HK-2 (cell line): ENCODE results near the gene HDGFL2.
A peak's percentile ranks its signal among the peaks of the same experiment; 100 is the strongest.
"Not testable (repeated sequence)": the region's sequence is repeated elsewhere in the genome, so short reads cannot be mapped to it uniquely, and the experiment has no call there.

Experiments used
- DNase-seq: peaks from one replicate; pipeline ENCODE4 v3.0.0-alpha.2; 2018; ENCODE audit not compliant: unreplicated experiment

The HDGFL2 gene

DNA sequence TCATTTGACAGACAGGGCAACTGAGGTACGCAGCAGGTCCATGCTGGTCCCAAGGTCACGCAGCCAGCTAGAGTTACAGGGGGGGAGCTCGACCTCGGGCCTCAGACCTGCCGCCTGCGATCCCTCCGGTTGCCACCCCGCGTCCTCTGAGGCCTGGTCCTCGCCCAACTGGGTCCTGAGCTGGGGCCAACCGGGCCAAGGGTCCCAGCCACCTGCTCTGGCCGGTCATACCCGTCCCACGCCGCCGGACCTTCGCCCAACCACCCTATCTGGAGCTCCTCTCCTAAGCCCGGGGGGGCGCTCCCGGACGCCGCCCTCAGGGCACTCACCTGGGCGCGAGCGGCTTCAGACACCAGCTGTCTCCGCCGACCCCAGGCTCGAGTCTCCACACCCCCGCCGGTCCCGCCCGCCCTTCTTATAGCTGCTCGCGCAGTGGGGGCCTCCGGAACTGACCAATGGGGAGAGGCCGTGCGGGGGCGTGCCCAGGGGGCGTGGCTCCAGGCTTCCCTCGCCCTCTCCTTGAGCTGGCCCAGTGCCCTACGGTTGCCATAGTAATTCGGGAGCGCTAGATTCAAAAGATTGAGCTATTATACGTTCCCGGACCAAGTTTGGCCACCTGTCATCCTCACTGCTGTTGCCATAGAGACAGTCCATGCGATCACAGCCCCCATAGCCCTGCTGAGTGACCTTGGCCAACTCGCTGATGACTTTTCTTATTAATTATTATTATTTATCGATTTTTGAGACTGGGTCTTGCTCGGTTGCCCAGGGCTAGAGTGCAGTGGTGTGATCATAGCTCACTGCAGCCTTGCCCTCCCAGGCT lies 63.0 kb downstream of the HDGFL2 start, which contains the start of gene PLIN5:
Gene PLIN5, minus strand, starts transcription at position 389 of the 823 bp plus-strand sequence. CDS start 1,150 bp downstream, outside the sequence.
- peak; percentile 70 for DNase-seq

DNA sequence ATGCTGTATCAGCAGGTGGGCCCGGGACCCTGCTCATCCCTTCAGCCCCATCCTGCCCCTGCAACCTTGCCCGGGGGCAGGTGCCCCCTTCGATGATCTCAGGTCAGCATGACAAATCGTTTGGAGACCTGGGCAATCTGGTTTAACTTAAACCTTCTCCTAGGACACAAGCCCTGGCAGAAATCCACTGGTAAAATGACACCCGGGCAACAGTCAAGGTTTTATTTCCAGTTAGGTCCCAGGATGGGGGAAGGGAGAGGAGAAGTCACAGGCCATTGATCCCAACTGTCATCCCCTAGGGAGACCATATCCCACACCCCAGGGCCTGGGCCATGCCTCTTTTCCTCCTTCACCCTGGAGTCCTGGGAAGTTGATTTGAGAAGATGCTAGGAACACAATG lies 64.7 kb downstream of the HDGFL2 start:
- DNase-seq = no peak

DNA sequence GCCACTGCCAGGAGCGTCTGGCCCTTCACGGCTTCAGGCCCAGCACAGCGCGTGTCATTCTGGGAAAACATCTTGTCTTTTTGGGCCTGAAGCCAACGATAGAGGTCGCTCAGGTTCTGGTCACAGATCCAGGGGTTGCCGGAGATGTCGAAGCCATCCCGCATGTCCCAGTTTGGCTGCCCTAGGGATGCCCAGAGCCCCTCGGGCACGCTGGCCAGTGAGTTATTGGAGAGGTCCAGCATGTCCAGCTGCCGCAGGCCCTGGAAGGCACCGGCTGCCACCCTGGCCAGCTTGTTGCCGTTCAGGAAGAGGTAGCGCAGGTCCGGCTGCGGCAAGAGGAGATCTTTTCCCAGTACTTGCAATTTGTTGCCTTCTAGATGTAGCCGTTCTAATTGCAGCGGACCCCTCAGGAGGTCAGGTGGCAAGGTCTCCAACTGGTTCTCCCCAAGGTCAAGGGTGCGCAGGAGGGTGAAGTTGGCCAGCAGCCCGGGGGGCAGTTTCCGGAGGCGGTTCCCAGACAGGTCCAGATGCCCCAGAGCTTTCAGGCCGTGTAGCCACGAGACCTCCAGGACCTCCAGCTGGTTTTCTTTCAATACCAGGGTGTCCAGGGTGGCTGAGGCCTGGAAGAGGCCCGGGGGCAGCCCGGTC lies 66.0 kb downstream of the HDGFL2 start:
- DNase-seq = no peak

DNA sequence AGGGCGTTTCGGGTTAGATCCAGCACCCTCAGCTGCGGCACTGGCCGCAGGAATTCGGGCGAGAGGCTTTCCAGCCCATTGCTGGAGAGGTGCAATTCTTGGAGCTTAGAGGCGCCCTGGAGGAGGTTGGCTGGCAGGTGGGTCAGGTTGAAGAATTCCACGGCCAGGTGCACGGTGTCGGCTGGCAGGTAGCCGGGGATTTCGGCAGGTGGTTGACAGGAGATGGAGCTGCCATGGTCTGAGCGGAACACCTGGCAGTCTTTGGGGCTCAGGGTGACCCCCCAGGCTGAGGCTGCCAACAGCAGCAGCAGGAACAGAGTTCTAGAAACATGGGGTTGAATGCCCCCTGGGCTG lies 66.5 kb downstream of the HDGFL2 start:
- DNase-seq = no peak

DNA sequence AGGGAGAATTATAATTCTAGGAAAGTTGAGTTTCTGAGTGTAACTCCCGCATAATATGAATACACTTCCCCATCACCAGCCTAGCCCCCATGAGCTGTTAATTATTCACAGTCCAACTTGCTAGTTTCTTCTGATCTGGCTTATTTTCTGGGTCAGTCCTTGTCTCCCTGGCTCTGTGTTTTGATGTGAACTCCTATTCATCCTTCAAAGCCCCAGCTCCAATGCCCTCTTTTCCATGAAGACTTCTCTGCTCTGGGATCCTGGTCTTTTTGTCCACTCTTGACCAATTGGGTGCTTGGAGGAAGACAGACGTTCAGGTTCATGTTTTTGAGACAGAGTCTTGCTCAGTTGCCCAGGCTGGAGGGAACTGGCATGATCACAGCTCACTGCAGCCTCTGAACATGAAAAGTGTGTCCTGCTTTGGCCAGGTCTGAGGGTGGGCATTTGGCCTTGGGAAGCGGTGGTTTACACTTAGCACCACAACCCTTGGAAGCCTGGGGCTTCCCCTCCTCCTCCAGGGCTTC lies 67.1 kb downstream of the HDGFL2 start:
- no peak for DNase-seq

DNA sequence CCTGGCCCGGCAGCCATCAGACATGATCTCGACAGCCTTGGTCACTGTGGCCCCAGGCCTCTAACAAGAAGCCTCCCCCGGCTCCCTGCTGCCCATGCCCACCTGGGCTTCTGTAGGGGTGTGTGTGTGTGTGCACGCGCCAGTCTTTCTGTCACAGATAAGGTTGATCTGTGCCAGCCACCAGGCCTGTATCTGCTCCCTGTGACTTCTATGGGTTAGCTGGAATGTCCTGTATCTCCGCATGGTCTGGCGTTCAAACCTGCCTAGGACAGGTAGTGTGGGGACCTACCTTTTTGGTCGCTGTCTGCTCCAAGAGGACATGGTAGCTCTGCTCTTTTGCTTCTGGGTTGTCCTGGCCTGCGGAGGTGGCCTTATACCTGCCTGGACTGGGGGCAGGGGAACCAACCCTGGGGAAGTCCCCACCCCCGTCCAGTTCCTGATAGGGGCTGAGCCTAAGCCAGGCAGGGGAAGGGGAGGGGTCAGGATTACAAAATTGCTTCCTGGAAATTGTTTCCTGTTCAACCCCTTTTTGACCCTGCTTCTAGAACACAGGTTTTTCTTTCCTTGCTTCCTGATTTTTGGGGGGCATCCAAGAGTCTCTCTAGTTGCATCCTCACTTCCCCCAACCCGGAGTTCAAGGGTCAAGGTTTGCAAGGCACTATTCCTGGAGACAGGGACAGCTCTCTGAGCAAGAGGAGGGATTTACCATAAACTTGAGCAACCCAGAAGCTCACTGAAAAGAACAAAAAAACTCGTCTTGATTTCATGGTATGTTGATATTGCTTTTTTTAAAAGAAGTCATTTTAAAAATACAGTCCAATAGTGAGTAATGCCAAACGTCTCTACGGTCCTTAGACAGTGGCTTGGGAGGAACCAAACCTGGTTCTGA lies 67.8 kb downstream of the HDGFL2 start, which contains the start of gene LRG1:
Gene LRG1, minus strand, starts transcription at position 344 of the 889 bp plus-strand sequence. Its CDS starts 23 bp downstream, at position 321.
- DNase-seq = no peak

DNA sequence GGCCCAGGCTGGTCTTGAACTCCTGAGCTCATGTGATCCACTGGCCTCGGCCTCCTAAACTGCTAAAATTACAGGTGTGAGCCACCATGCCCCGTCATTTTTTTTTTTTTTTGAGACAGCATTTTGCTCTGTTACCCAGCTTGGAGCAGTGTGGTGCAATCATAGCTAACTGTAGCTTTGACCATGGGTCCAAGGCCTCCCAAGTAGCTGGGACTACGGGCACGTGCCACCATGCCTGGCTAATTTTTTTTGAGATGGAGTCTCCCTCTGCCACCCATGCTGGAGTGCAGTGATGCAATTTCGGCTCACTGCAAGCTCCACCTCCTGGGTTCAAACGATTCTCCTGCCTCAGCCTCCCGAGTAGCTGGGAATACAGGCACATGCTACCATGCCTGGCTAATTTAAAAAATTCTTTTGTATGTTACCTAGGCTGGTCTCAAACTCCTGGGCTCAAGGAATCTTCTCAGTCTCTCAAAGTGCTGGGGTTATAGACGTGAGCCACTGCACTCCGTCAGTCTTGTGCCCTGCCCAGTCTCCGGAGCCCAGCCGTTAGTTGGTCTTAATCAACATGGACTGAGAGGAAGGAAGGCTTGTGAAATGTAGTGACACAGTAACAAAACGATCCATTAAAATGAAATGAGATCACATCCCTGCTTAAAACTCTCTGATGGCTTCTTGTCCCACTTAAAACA lies 69.2 kb downstream of the HDGFL2 start:
- no peak for DNase-seq

DNA sequence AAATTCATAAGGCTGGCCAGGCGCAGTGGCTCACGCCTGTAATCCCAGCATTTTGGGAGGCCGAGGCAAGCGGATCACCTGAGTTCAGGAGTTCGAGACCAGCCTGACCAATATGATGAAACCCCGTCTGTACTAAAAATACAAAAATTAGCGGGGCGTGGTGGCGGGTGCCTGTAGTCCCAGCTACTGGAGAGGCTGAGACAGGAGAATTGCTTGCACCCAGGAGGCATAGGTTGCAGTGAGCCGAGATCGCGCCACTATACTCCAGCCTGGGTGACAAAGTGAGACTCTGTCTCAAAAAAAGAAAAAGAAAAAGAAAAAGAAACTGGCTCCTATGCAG lies 69.7 kb downstream of the HDGFL2 start:
- not testable (repeated sequence) for DNase-seq

DNA sequence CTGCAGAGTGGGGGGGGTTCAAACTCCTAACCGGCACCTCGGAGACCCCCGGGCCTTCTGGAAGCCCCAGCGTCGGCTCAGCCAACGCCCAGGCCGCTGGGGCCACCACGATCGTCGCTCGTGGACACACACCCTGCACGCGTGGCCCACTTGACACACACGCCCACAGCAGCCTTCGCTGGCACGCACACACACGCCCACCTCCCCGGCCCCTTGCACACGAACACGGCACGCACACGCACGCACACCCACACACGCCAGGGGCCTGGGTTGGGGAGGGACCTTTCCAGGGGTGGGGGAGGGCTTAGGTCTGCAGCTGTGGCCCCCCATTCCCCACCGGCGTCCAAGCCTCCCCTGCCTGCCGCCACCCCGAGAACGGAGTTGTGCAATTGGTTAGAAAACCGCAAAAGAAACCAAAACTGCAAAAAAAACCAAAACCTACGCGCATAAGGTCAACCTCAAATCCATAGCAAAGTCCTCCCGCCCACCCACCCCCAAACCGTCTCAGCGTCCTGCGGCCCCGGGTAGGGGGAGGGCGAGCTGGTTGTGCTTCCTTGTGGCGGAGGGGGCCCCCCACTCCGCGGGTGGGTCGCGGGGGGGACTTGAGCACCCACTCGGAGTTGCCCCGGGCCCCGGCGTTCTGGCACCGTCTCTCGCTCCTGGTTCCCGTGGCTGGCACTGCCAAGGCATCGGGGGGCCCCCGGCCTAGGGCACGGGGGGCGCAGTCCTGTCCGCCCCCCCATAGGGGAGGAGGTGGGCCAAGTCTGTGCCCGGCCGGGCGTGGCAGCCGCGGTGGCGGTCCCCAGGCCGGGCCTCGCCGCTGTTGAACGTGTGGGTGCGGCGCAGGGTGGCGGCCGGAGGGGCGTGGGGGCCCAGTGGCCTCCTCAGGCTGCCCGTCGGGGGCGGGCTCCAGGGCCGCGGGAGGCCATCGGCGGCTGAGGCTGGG lies 71.1 kb downstream of the HDGFL2 start:
- no peak for DNase-seq

DNA sequence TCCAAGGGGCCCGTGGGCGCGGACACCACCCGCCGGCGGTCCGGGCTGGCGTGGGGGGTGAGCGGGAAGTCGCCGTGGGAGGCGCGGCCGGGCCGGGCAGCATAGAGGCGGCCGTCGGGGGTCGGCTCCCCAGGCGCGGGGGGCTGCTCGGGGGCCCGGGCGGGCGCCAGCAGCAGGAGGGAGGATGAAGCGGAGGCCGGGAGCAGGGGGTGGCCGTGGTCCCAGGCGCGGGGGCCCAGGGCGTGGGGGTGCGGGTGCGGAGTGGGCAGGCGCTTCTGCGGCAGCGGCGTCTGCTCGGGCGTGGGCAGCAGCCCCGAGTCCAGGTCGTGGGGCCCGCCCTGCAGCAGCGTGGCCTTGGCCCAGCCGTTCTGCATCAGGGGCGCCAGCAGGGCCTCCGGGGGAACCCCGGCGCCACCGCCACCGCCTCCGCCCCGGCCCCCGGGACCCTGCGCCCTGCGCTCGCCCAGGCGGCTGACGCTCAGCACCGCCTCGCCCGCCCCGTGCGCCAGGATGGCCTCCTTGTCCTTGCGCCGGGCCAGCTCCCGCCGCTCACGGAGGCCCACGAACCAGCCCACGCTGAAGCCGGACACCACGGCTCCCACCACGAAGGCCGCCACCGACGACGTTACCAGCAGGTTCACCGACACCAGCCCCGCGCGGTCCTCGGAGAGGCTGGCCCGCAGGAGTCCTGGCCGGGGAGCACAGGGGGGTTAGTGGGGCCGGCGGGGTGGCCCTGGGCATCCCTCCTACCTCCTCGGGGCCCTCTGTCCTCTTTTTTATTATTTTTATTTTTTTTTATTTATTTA lies 71.9 kb downstream of the HDGFL2 start:
- no peak for DNase-seq

DNA sequence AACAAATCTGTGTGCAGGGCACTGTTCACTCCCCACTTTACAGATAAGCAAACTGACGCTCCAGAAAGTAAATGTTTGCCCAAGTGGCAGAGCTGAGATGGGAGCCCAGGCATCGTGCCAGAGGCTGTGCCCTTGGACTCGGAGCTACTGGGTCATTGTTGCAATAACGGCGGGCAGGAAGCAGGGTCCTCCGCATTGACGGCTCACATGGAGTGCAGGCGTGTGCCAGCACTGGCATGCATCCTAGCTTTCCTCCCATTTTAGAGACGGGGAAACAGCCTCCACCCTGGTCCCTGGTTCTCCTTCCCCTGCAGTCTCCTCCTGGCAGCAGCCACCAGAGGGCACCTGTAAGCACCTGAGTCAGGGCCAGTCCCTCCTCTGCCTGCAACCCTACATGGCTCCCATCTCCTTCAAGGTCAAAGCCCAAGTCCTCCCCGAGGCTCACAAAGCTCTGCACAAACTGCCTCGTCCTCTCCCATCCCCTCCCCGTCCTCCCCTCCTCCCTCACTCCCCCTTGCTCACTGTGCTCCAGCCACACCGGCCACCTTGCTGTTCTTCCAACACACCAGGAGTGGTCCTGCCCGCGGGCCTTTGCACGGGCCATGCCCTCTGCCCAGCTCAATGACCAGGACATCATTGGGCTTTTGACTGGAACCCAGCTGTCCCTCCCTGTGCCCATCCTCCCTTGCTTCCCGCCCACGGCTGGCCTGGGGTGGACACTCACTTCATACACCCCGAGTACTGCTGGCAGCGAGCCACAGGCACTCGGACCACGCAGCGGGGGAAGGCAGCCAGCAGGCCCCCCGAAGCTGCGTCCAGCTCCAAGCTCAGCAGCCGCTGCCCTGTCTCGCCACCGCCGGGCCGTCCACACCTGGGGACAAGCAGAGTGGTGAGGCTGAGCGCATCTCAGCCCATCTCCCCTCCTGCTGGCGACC lies 75.5 kb downstream of the HDGFL2 start:
- no peak for DNase-seq

DNA sequence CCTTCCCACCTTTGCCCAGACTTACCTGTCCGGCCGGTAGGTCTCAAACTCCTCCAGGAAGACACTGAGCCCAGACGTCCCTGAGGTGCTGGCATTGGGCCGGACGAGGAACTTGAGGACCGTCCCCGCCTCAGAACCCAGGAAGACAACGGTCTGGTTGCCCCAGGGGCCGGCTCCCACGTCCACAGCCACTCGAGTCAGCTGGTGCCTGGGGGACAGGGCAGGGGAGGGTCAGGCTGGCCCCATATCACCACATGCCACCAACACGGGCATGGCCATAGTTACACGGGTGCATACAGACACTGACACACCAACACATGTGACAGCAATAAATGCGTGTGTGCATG lies 76.1 kb downstream of the HDGFL2 start:
- DNase-seq = no peak

DNA sequence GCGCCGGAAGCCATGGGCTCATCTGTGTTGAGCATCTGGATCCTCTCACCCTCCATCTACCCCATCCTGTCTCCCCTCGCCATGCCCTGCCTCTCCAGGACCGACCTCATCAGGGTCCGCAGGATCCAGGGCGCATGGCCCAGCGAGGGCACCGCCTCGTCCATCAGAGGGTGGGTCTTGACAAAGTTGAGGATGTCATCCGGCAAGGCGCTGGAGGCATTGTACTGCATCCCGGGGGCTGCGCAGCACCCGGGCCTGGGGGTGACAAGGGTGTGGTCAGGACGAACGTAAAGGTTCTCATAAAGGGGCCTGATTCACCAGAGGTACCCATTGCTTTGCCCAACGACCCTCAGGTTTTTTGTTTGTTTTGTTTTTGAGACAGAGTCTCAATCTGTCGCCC lies 77.9 kb downstream of the HDGFL2 start:
- no peak for DNase-seq

DNA sequence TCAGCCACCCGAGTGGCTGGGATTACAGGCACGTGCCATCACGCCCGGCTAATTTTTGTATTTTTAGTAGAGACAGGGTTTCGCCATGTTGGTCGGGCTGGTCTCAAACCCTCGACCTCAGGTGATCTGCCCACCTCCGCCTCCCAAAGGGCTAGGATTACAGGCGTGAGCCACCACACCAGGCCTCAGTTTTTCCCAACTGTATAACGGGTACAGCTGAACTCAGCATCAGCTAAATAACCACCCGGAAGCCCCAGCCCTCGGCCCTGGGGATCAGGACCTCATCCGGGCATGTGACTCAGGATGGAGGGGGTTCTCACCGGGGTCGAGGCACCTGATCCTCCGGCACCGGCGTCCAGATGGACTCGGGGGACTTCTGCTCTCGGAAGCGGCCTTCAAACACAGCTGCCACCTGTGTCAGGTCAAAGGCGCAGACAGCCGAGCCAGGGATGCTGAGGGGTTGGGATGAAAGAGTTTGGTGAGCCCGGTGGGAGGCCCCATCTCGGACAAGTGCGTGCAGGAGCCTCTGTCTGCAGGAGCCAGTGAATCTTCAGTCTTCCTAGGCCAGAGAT lies 78.5 kb downstream of the HDGFL2 start:
- no peak for DNase-seq
